A204.1 (cell line): Measurements from ENCODE around the gene OTX1.
"Not testable (repeated sequence)": the region's sequence is repeated elsewhere in the genome, so short reads cannot be mapped to it uniquely, and the experiment has no call there.

Experiments
- FAIRE-seq: peaks from 2 replicates; lab custom pipeline; 2012; peaks lifted over from hg19 to GRCh38; lab: Jason Lieb, UNC

OTX1 gene

DNA sequence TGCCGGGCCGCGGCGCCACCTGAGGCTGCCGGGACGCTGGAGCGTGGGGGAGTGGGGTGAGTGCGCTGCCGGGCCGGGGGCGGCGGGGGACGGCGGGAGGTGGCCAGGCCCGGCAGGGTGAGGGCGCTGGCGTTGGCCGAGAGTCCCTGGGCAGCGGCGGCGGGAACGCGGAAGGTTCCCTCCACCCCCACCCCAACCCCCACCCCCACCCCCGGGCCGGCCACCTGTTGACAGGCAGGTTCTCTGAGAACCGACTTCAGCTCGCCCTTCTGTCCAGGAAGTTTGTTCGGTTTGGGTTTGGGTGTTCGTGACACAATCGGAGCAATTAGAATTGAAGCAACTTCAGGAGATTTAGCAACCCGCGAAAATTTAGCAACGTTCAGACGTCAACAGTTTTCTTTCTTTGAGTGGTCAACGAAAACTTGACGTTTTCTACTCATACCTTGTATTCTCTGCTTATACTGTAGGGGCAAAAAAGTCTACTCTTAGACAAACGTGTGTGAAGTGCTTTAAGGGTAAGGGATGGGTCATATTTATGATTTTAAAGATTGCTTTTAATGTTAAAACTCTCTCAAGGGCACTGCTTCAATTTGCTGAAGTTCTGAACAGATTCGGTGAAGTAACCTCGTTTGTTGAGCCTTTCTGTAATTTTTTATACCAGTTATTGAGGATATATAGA, 9.3 kb downstream of the OTX1 start:
- FAIRE-seq, result no peak

DNA sequence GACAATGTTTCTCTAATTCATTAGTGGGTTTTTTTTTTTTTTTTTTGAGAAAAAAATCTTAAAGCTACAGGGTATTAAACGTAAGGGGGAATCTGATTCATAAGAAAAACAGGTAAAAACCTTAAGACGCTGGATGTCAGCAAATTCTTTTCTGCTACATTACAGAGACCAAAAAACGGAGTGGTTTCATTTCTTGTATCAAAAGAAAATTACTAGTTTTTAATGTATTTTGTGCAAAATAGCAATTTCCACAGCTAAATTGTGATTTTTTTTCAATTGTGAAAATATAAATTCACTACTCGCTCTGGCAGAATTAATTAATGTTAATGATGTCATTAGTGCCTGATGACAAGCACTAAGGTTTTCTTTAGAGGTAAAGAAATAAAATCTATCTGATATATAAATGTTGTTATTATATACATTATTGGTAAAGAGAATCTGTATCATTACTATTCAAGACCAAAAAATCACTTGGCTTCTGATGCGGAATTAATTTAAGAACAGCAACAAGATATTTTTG, 9.9 kb downstream of the OTX1 start:
- FAIRE-seq, result peak; percentile 58

DNA sequence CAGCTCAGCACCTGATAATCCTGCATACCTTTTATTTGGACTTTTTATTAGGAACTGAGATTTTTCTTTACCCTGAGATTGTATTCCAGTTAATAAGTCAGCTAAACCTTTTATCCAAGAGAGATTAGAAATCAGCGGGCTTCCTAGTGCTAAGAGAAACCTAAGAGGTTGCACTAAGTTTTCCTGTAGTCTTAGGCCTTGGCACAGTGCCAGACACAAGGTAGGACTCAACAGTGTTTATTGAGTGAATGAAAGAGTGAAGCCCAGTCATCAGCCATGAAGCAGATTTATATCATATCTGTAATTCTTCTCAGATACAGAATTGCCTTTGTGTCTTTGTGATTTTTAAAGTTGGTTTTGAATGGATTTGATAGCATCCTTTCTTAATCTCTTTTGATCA, 13.6 kb downstream of the OTX1 start:
- FAIRE-seq, result no peak

DNA sequence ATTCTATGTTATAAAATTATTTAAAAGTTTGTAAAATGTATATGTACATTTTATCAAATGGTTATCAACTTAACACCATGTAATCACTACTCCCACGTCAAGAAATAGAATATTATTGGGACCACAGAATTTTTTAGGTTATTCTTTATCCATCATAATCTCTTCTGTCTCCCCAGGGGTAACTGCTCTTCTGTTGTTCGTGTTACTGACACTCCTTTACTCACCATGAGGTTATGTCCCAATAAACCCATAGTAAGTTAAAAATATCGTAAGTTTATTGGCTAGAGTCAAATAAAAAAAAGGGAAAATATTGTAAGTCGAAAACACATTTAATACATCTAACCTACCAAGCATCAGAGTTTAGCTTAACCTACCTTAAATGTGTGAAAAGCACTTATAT, 14.0 kb downstream of the OTX1 start:
- FAIRE-seq, result no peak

DNA sequence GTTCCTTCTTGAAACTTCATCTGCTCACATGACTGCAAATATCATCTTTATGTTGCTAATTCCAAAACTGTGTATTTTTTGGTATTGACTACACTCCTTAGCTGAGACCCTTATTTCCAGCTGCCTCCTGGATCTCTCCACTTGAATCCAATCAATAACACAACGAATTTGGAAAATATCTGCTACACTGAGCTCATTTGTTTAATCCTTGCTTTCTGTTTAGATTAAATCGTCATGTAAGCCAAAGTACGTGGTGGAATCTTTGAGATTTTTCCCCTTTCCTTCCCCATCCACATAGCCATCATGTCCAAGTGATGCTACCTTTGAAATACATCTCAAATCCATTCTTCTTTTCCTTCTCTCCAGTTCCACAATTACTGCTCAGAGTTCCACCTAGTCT, 15.6 kb downstream of the OTX1 start:
- no peak for FAIRE-seq

DNA sequence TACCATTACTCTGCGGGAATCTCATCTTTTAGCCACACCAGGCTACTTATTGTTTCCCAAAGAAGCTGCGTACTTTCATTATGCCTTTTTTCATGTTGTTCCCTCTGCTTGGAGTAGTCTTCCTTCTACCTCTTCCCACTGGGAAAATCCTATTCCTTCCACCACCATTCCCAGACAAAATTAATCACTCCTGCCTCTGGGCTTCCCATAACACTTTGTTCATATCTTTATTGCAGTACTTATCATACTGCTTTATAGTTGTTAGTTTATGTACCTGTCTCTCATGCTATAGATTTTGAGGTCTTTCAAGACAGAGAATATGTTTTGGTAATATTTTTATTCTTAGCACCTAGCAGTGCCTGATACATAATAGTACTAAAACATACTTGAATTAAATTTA, 16.2 kb downstream of the OTX1 start:
- no peak for FAIRE-seq

DNA sequence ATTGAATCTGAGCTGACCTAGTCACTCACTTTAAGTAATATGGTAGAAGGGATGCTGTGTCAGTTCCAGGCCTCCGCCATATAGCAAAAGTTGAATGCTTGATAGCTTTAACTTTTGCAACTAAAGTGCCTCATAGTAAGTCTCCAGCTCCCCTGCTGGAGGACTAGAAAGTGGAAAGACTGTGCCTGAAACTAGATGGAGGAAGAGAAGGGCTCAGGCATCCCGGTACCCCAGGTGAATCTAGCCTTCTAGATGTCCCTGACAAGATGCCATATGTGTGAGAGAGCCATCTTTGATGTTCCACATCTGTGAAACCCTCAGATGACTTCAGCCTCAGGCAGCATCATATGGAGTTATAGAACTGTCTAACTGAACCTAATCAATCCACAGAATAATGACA, 21.0 kb downstream of the OTX1 start:
- FAIRE-seq, result no peak

DNA sequence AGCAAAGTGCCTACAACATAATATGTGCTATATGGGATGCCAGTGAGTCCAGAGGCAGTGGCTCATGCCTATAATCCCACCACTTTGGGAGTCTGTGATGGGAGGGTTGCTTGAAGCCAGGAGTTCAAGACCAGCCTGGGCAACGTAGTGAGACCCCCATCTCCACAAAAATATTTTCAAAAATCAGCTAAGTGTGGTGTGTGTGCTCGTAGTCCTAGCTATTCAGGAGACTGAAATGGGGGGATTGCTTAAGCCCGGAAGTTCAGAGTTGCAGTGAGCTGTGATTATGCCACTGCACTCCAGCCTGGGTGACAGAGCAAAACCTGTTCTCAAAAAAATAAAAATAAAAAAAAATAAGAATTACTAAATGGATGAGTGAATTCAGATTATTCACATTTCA, 23.4 kb downstream of the OTX1 start:
- FAIRE-seq, result no peak

DNA sequence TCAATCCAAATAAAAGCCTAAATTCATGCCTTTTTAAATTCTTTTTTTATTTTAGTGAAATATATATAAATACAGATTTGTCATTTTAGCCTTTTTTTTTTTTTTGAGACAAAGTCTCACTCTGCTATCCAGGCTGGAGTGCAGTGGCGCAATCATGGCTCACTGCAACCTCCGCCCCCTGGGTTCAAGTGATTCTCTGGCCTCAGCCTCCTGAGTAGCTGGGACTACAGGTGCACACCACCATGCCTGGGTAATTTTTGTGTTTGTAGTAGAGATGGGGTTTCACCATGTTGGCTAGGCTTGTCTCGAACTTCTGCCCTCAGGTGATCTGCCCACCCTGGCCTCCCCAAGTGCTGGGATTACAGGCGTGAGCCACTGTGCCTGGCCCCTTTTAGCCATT, 23.8 kb downstream of the OTX1 start:
- not testable (repeated sequence) for FAIRE-seq

DNA sequence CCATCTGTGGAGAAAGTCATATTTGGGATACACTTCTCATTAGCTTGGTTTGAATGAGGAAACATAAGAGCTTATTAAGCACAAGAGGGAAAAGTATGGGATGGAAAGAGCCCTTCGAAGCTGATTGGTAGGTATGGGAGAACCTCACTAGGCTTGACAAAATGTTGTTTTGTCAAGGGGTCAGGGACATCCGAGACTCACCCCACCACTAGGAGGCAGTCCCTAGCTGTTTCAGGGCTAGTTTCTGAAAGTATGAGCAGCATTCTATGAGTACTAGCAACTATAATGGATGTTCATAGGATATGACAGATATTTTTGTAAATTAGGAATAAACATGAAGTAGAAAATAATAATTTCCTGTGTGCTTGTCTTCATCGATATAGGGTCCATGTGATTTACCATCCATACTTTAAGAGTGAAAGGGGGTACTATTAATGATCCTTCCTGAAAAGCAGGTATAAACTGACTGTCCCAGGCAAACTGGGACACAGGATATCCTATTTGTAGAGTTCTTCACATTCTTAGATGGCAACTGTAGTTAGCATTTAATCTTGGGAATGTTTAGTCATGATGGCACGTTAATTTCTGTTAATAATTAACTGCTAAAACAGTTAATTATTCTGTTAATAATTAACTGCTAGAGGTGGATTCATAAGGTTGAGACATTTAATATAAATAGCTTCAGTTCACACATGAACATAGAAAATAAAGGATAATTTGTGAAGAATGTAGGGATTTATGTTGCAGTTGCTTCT, 28.4 kb downstream of the OTX1 start:
- no peak for FAIRE-seq

DNA sequence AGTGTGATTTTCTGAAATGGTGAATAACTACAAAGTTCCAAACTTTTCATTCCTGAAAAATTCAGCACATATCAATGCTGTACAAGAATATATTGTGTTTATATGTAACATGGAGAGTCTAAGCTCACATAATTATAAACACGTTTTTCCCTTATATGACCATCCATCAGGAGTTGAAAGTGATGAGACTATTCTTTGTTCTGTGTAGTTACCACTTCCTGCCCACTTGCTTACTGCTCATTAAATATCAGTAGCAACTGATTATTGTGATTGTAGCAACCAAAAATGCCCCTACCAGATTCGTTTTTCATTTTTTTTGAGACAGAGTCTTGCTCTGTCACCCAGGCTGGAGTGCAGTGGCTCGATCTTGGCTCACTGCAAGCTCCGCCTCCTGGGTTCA, 30.8 kb downstream of the OTX1 start:
- no peak for FAIRE-seq

DNA sequence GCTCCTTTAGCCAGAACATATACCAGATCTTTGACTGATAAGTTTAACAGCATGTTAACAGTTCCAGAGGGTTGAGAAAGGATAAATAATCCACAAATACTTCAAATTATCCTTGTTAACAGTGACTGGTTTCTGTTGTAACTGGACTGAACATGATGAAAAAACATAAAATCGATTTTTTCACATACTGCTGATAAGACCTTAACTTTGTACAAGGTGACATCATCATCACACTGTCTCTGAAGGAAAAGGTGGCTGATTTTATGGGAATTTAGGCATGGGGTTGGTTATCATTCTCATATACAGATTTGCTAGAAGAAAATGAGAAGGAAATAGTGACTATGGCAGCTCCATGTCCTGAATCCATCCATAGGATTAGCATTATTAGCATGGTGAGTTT, 36.1 kb downstream of the OTX1 start:
- FAIRE-seq, result no peak

DNA sequence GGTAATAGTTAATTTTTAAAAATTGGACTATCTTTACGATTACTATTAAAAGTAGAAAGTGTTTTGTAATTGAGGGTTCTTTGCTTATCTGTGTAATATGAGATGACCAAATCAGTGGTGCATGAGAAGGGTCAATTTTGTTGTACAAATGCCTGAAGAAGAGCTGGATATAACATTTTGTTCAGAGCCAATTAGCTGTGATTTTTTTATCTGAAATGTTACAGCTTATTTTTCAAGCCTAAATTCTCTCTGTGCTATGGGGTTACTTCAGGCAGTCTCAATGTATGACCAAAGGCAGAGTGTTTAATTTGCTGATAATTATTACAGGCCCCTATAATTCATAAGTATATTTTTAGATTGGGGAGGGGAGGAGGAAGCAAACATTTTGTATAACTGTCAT, 41.8 kb downstream of the OTX1 start:
- FAIRE-seq, result no peak

DNA sequence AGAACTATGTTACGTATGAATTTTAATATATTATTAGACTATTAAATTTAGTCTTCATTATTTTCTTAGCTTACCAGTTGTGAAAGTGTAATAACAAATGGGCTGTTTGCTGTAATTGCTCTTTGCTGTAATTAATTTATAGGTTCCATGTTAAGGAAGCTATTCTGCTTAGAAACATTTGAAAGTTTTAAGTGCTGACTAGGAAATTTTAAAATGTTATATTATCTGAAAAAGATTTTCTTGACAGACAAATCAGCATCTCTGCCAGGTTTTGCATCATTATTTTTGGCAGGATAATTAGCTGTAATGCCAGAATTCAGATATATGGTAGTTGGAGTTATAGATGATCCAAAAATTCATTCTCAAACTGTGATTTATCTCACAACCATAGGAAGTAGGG, 42.2 kb downstream of the OTX1 start:
- peak; percentile 19 for FAIRE-seq

DNA sequence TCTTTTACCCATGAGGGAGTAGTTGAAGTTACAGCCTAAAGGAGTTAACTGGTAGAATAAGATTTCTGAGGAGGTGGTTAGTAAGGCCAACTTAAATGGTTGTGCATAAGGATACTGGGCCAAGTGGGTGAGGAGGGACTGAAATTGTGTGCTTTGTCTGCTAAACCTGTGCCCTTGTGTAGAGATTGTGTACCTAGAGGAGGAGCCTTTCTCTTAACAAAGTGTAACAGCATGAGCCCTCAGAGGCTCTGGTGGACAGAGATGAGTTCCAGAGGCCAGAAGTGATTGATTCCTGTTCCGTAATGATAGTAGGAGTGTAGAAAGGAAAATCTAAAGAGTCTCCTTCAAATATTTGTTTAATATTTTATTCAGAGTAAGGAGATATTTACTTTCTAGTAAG, 42.9 kb downstream of the OTX1 start:
- FAIRE-seq, result no peak

DNA sequence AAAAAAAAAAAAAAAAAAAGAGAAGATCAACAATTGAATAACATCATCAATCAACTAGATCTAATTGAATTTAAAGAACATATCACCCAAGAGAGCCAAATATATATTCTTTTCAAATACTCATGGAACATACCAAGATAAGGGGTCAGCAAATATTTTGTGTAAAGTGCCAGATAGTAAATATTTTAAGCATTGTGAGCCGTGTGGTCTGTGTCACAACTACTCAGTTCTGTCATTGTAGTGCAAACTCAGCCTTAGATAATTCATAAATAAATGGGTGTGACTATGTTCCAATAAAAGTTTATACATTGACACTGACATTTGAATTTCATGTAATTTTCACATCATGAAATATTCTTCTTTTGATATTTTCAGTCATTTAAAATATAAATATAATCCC, 45.9 kb downstream of the OTX1 start:
- no peak for FAIRE-seq

DNA sequence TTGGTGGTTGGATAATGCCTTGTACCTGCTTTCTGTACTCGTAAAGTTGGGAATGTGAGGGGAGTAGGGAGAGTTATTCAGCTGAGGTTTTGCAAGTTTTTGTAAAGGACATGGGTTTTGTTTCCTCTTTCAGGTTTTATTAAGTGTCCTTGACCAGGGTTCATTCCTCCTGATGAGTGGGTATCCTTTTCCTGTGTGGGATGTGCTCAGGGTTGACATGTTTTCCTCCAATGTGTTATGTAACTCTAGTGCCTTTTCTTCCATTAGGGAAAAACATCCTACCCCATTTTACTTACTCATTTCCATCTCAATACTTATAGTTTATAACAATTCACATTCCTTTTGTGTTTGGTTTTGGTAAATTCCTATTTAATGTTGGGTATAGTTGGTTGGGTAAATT, 48.4 kb downstream of the OTX1 start:
- no peak for FAIRE-seq

DNA sequence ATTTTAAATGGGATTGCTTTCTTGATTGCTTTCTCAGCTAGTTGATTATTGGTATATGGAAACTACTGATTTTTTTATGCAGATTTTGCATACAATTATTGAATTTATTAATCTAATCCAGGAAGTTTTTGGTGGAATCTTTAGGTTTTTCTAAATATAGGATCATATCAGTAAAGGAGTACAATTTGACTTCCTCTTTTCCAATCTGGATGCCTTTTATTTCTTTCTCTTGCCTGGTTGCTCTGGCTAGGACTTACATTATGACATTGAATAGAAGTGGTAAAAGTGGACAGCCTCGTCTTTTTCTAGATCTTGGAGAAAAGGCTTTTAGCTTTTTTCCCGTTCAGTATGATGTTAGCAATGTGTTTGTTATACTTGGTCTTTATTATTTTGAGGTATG, 51.3 kb downstream of the OTX1 start:
- FAIRE-seq, result no peak

DNA sequence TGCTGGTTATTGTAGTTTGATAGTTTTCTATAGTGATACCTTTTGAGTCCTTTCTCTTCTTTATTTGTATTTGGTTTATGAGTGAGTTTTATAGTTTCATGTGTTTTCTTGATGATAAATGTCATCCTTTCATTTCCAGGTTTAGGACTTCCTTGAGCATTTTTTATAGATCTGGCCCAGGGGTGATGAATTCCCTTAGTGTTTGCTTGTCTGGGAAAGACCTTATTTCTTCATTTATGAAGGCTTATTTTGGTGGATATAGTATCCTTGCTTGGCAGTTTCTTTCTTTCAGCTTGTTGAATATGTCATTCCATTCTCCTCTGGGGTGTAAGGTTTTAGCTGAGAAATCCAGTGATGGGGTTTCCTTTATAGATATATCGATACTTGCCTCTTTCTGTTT, 53.9 kb downstream of the OTX1 start:
- FAIRE-seq, result no peak
